Liver (tissue), 9 donors: ENCODE data around the gene LOX. TPM values are rescaled to one million over a fixed set of nuclear protein-coding genes. Genes with fewer than 3 reads are reported as not detected.

Source experiments
- DNase-seq: peaks from one replicate; pipeline ENCODE4 v3.0.0-alpha.2; 2017; ENCODE audit warnings: low spot score
- H3K27ac ChIP-seq, 2 donors: one replicate each; pipeline ENCODE4 v1.7.0; 2013; ENCODE audit warnings: inconsistent platforms in 2 of 2, low read length in 2 of 2, control low read depth in 1 of 2, low read depth in 1 of 2, mild to moderate bottlenecking in 1 of 2
- H3K27me3 ChIP-seq, 4 donors: one replicate each; pipeline versions ENCODE4 v1.6.1 to v1.7.0; 2013; ENCODE audit warnings: low read length in 3 of 4, inconsistent platforms in 1 of 4, mild to moderate bottlenecking in 1 of 4, moderate library complexity in 1 of 4; ENCODE audit not compliant: control insufficient read depth in 4 of 4, insufficient read depth in 4 of 4
- H3K36me3 ChIP-seq, 4 donors: one replicate each; pipeline versions ENCODE4 v1.6.1 to v1.7.0; 2013; ENCODE audit warnings: low read length in 3 of 4, mild to moderate bottlenecking in 3 of 4, low read depth in 1 of 4, moderate library complexity in 1 of 4; ENCODE audit not compliant: control insufficient read depth in 4 of 4, insufficient read depth in 3 of 4
- H3K4me1 ChIP-seq, 4 donors: one replicate each; pipeline versions ENCODE4 v1.6.1 to v1.7.0; 2013; ENCODE audit warnings: low read length in 3 of 4, mild to moderate bottlenecking in 3 of 4, moderate library complexity in 1 of 4; ENCODE audit not compliant: control insufficient read depth in 4 of 4, insufficient read depth in 4 of 4
- H3K4me3 ChIP-seq, 3 donors: one replicate each; pipeline versions ENCODE4 v1.6.1 to v1.7.0; 2013; ENCODE audit warnings: low read length in 3 of 3, control low read depth in 1 of 3, low read depth in 1 of 3, mild to moderate bottlenecking in 1 of 3
- H3K9ac ChIP-seq, 2 donors: one replicate each; pipeline ENCODE4 v1.7.0; 2013; ENCODE audit warnings: low read length in 2 of 2, mild to moderate bottlenecking in 2 of 2, moderate library complexity in 2 of 2, control low read depth in 1 of 2, low read depth in 1 of 2
- H3K9me3 ChIP-seq, 4 donors: one replicate each; pipeline versions ENCODE4 v1.6.1 to v1.7.0; 2013; ENCODE audit warnings: low read length in 3 of 4; ENCODE audit not compliant: control insufficient read depth in 4 of 4
- EGR1 ChIP-seq, 2 donors: IDR thresholded peaks; 2 replicates each; pipeline ENCODE4 v1.6.1; 2016 to 2018; ENCODE audit warnings: antibody characterized with exemption in 2 of 2, low read depth in 2 of 2
- FOXA1 ChIP-seq: IDR thresholded peaks from 2 replicates; pipeline ENCODE4 v1.6.1; 2016; ENCODE audit warnings: antibody characterized with exemption
- FOXA2 ChIP-seq: IDR thresholded peaks from 2 replicates; pipeline ENCODE4 v1.6.1; 2016; ENCODE audit warnings: antibody characterized with exemption
- GABPA ChIP-seq, 2 donors: IDR thresholded peaks in 1 of 2; conservative IDR thresholded peaks in 1 of 2; 2 replicates each; pipeline ENCODE4 v1.6.1; 2016; ENCODE audit warnings: antibody characterized with exemption in 2 of 2, mild to moderate bottlenecking in 1 of 2, moderate library complexity in 1 of 2
- HNF4A ChIP-seq, 2 donors: conservative IDR thresholded peaks; 2 replicates each; pipeline ENCODE4 v1.6.1; 2016; ENCODE audit warnings: antibody characterized with exemption in 2 of 2, mild to moderate bottlenecking in 2 of 2
- JUND ChIP-seq, 2 donors: IDR thresholded peaks; 2 replicates each; pipeline ENCODE4 v1.6.1; 2016; ENCODE audit warnings: antibody characterized with exemption in 2 of 2
- NR2F2 ChIP-seq: IDR thresholded peaks from 2 replicates; pipeline ENCODE4 v1.6.1; 2016; ENCODE audit warnings: antibody characterized with exemption
- RAD21 ChIP-seq, 2 donors: IDR thresholded peaks; 2 replicates each; pipeline ENCODE4 v1.6.1; 2016; ENCODE audit warnings: antibody characterized with exemption in 2 of 2, mild to moderate bottlenecking in 2 of 2
- RXRA ChIP-seq, 2 donors: IDR thresholded peaks; 2 replicates each; pipeline ENCODE4 v1.6.1; 2017 to 2018; ENCODE audit warnings: antibody characterized with exemption in 2 of 2, mild to moderate bottlenecking in 1 of 2
- SP1 ChIP-seq: IDR thresholded peaks from 2 replicates; pipeline ENCODE4 v1.6.1; 2018; ENCODE audit warnings: antibody characterized with exemption, mild to moderate bottlenecking
- TAF1 ChIP-seq: conservative IDR thresholded peaks from 2 replicates; pipeline ENCODE4 v1.6.1; 2016; ENCODE audit warnings: antibody characterized with exemption, mild to moderate bottlenecking
- YY1 ChIP-seq: IDR thresholded peaks from 2 replicates; pipeline ENCODE4 v1.6.1; 2016; ENCODE audit warnings: antibody characterized with exemption, mild to moderate bottlenecking
- WGBS: extraction: QIAGEN DNeasy Blood & Tissue Kit; methylation state at CpG from one replicate; pipeline ENCODE4 v1.1.7; 2013; 5-methylcytosine and 5-hydroxymethylcytosine counted together
- polyA plus RNA-seq, 2 donors: library from polyadenylated mRNA; stranded (reverse) in 1 of 2; unstranded in 1 of 2; fragments of 200-250 nt in 1 of 2; fragments of >200 nt in 1 of 2; fragmentation: Nextera tagmentation in 1 of 2; extraction: Ambion mirVana in 1 of 2; gene quantifications; one replicate each; pipeline versions ENCODE4 v1.2.1 to v1.2.3, GENCODE V29; 2013 to 2015
- total RNA-seq, 2 donors: library from RNA; depleted of rRNA; stranded (reverse); fragments of >200 nt; gene quantifications; one replicate each; pipeline ENCODE4 v1.2.3, GENCODE V29; 2014
- TF ChIP-seq, protein P1 (sequence below): IDR thresholded peaks from 2 replicates; pipeline ENCODE4 v1.6.1; 2016; ENCODE audit warnings: antibody characterized with exemption
- TF ChIP-seq, protein P2 (sequence below): IDR thresholded peaks from 2 replicates; pipeline ENCODE4 v1.6.1; 2016; ENCODE audit warnings: antibody characterized with exemption
- TF ChIP-seq, protein P3 (sequence below): IDR thresholded peaks from 2 replicates; pipeline ENCODE4 v1.6.1; 2016; ENCODE audit warnings: antibody characterized with exemption, mild to moderate bottlenecking
- TF ChIP-seq, protein P4 (sequence below): fragments of 150-350 bp; IDR thresholded peaks from 2 replicates; pipeline ENCODE4 v1.5.1; 2017; ENCODE audit warnings: improper control_type of control experiment, low read depth, low read length; ENCODE audit not compliant: missing input control
- TF ChIP-seq, protein P5 (sequence below): IDR thresholded peaks from 2 replicates; pipeline ENCODE4 v1.6.1; 2016; ENCODE audit warnings: antibody characterized with exemption
- donor health status: healthy.
- donor health status: healthy.
- donor health status: healthy.
- donor health status: healthy.
- donor health status: healthy.

Gene LOX
- total and polyA plus RNA-seq, 4 donors: 0.42 to 2.2 (median 0.92) TPM

DNA sequence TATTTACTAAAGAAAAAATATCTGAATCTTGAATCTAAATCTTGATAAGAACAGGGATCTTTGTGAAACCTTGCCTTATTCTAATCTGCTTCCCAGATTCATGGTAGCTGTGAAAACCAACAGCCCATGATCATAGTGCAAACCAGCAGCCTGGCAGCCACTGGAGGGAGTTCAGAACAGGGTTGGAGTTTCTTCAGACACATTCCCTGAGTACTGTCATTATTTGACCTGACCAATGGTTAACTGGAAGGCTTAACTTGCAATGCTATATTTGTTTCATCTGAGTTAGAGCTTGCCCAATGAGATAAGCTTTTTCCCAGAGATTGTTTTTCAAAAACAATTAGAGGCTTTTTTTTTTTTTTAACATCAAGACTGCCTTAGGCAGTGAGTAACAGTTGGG is 47.8 kb downstream of the LOX start:
- H3K27me3 ChIP-seq: no peaks in the 10 kb centered on the region
- no peaks in the 10 kb centered on the region for H3K4me1 ChIP-seq
- no peak overlapping the region for H3K4me3 ChIP-seq
- H3K9me3 ChIP-seq: no peaks in the 10 kb centered on the region
- DNase-seq: no peak
- H3K36me3 ChIP-seq: peaks cover 0 to 2% (median under 1%) of the 10 kb centered on the region in 4 donors
- TF ChIP-seq RAD21 (IDR thresholded peaks at IDR 0.05): no peak
- TF ChIP-seq, protein P1, sequence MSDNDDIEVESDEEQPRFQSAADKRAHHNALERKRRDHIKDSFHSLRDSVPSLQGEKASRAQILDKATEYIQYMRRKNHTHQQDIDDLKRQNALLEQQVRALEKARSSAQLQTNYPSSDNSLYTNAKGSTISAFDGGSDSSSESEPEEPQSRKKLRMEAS: no peak
- TF ChIP-seq RXRA (IDR thresholded peaks at IDR 0.05): no peak
- no peak for TF ChIP-seq SP1
- TF ChIP-seq, protein P2, sequence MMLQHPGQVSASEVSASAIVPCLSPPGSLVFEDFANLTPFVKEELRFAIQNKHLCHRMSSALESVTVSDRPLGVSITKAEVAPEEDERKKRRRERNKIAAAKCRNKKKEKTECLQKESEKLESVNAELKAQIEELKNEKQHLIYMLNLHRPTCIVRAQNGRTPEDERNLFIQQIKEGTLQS: no peak
- no peak for TF ChIP-seq FOXA2
- TF ChIP-seq FOXA1: no peak
- TF ChIP-seq, protein P3, sequence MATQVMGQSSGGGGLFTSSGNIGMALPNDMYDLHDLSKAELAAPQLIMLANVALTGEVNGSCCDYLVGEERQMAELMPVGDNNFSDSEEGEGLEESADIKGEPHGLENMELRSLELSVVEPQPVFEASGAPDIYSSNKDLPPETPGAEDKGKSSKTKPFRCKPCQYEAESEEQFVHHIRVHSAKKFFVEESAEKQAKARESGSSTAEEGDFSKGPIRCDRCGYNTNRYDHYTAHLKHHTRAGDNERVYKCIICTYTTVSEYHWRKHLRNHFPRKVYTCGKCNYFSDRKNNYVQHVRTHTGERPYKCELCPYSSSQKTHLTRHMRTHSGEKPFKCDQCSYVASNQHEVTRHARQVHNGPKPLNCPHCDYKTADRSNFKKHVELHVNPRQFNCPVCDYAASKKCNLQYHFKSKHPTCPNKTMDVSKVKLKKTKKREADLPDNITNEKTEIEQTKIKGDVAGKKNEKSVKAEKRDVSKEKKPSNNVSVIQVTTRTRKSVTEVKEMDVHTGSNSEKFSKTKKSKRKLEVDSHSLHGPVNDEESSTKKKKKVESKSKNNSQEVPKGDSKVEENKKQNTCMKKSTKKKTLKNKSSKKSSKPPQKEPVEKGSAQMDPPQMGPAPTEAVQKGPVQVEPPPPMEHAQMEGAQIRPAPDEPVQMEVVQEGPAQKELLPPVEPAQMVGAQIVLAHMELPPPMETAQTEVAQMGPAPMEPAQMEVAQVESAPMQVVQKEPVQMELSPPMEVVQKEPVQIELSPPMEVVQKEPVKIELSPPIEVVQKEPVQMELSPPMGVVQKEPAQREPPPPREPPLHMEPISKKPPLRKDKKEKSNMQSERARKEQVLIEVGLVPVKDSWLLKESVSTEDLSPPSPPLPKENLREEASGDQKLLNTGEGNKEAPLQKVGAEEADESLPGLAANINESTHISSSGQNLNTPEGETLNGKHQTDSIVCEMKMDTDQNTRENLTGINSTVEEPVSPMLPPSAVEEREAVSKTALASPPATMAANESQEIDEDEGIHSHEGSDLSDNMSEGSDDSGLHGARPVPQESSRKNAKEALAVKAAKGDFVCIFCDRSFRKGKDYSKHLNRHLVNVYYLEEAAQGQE: no peak
- TF ChIP-seq, protein P4, sequence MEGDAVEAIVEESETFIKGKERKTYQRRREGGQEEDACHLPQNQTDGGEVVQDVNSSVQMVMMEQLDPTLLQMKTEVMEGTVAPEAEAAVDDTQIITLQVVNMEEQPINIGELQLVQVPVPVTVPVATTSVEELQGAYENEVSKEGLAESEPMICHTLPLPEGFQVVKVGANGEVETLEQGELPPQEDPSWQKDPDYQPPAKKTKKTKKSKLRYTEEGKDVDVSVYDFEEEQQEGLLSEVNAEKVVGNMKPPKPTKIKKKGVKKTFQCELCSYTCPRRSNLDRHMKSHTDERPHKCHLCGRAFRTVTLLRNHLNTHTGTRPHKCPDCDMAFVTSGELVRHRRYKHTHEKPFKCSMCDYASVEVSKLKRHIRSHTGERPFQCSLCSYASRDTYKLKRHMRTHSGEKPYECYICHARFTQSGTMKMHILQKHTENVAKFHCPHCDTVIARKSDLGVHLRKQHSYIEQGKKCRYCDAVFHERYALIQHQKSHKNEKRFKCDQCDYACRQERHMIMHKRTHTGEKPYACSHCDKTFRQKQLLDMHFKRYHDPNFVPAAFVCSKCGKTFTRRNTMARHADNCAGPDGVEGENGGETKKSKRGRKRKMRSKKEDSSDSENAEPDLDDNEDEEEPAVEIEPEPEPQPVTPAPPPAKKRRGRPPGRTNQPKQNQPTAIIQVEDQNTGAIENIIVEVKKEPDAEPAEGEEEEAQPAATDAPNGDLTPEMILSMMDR: no peak
- no peak for TF ChIP-seq JUND (IDR thresholded peaks at IDR 0.05)
- TF ChIP-seq, protein P5, sequence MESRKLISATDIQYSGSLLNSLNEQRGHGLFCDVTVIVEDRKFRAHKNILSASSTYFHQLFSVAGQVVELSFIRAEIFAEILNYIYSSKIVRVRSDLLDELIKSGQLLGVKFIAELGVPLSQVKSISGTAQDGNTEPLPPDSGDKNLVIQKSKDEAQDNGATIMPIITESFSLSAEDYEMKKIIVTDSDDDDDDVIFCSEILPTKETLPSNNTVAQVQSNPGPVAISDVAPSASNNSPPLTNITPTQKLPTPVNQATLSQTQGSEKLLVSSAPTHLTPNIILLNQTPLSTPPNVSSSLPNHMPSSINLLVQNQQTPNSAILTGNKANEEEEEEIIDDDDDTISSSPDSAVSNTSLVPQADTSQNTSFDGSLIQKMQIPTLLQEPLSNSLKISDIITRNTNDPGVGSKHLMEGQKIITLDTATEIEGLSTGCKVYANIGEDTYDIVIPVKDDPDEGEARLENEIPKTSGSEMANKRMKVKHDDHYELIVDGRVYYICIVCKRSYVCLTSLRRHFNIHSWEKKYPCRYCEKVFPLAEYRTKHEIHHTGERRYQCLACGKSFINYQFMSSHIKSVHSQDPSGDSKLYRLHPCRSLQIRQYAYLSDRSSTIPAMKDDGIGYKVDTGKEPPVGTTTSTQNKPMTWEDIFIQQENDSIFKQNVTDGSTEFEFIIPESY: no peak
- TF ChIP-seq HNF4A (conservative IDR thresholded peaks at IDR 0.05): no peak
- no peak for TF ChIP-seq NR2F2
- no peak for TF ChIP-seq EGR1 (IDR thresholded peaks at IDR 0.05; ENCODE audit: low read depth in 2 of 2)
- TF ChIP-seq TAF1: no peak
- TF ChIP-seq YY1: no peak
- no peak for TF ChIP-seq GABPA (IDR thresholded peaks at IDR 0.05 in 1 of 2, conservative IDR thresholded peaks at IDR 0.05 in 1 of 2)
- H3K27ac ChIP-seq: no peak overlapping the region
- H3K9ac ChIP-seq: no peak overlapping the region

DNA sequence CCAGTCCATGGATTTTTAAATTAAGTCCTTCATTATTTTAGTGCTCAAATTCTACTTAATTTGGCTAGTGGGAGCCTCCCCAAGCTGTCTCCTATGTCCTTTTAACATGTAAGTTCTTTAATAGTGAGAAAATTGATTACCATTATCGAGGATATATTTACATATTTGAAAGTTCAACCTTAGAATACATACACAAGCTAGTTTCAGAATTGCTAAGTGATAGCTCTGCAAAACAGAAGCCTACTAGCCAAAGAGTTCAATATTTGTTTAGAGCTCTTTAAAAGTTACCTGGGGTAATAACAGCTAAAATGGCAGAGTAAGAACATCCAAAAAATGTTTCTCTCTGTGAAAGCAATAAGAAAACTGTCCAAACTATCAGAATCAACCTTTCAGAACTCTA is 48.2 kb downstream of the LOX start:
- H3K4me3 ChIP-seq: no peak overlapping the region
- no peak for DNase-seq
- 67% methylated on average over 1 of the region's 1 CpG for WGBS
- H3K27ac ChIP-seq: no peak overlapping the region
- no peaks in the 10 kb centered on the region for H3K4me1 ChIP-seq
- H3K36me3 ChIP-seq: peaks cover 0 to 2% (median under 1%) of the 10 kb centered on the region in 4 donors
- no peak for TF ChIP-seq SP1
- no peak for TF ChIP-seq TAF1
- TF ChIP-seq JUND (IDR thresholded peaks at IDR 0.05): no peak
- no peak for TF ChIP-seq RAD21 (IDR thresholded peaks at IDR 0.05)
- no peak for TF ChIP-seq GABPA (IDR thresholded peaks at IDR 0.05 in 1 of 2, conservative IDR thresholded peaks at IDR 0.05 in 1 of 2)
- TF ChIP-seq, protein P5: no peak
- TF ChIP-seq NR2F2: no peak
- no peaks in the 10 kb centered on the region for H3K27me3 ChIP-seq
- no peaks in the 10 kb centered on the region for H3K9me3 ChIP-seq
- H3K9ac ChIP-seq: no peak overlapping the region
